GM12872 (cell line): ENCODE results near the gene MST1.

Experiments
- CTCF ChIP-seq: IDR thresholded peaks from 3 replicates; pipeline ENCODE4 v1.5.1; 2011; ENCODE audit warnings: low read depth, mild to moderate bottlenecking, low read length, moderate library complexity; ENCODE audit not compliant: insufficient read depth

The MST1 gene

DNA sequence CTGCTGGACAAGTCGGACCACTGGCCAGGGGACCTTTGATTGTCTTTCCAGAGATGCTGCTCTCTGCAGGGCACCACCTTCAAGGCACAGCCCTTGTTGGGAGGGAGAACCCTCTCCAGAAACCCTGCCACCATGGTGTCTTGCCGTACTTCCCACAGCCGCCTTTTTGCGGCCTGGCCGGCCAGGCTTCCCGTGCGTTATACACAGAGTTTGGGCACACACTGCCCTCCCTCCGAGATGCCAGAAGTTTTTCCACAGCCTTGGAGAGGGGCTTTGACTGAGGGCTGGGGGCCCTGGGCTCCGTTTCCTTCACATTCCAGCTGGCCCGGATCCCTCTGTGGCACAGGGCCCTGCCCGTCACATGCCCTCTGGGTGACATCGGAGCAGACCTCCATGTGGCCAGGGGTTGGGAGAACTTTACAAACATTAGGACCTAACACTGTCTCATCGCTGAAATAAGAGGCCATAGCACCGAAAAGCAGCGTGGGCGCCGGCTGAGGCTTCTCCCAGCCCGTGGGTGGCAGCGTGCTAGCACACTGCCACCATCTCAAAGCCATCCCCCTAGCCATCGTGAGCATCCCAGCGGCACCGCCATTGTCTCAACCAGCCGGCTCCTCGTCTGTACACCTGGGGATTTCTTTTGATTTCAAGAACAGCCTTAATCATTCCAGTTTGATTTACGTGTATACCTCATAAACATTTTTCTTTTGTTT lies 21.4 kb downstream of the MST1 start:
- TF ChIP-seq CTCF, result no peak

DNA sequence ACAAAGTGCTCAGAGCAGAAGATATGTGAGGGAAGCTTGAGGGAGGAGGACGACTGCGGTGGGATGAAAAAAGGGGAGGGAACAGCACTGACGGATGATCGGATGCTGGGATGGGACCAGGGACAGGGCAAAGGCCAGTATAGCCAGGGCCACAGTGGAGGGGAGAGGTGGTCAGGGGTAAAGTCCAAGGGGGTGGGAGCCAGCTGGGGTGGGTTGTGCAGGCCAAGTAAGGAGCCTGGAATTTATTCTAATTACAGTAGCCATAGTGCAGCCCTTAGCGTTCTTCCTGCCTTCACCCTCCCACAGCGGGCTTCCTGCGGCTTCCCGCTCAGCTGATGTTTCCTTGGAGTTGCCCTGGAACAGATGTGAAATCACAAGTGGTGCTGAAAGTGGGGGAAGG lies 22.7 kb downstream of the MST1 start:
- TF ChIP-seq CTCF, result no peak

GRCh38 chr3:49665822-49666519 lies 23.3 kb downstream of the MST1 start:
- TF ChIP-seq CTCF, result no peak

- no peak for TF ChIP-seq CTCF
These were observed 25.0 kb downstream of the MST1 start for GRCh38 chr3:49664300-49664699.

GRCh38 chr3:49663831-49664230 lies 25.4 kb downstream of the MST1 start:
- no peak for TF ChIP-seq CTCF

GRCh38 chr3:49662720-49663413 lies 26.4 kb downstream of the MST1 start:
- TF ChIP-seq CTCF, result no peak

GRCh38 chr3:49662021-49662420 lies 27.3 kb downstream of the MST1 start:
- TF ChIP-seq CTCF, result no peak
